ENCODE data around the gene HSPBP1. TPM values are rescaled to one million over a fixed set of nuclear protein-coding genes. Genes with fewer than 3 reads are reported as not detected.

Gene HSPBP1
- total and polyA plus RNA-seq, 2 donors (not counting 3 experiments of a cell fraction or from before 2014, with no cell fraction given) = 30.4 to 47.5 TPM

GRCh38 chr19:55257461-55258420, 22.2 kb downstream of the HSPBP1 start:
- no TSS peak for BruUV-seq (replicated peaks)
- Histone ChIP-seq H3K4me3 (replicated peaks in 1 of 3; ENCODE audit: insufficient read depth in 1 of 3, low read depth in 1 of 3, low read length in 3 of 3) (peak overlapping the region; percentile 73 to 88 (median 87)), H3K9me1 (replicated peaks; ENCODE audit: control insufficient read depth, extremely low read depth, insufficient read depth, low read length) (no peaks in the 10 kb centered on the region), H3K79me2 (ENCODE audit: control insufficient read depth, insufficient read depth, low read length) (peaks cover 57% of the 10 kb centered on the region), H3K4me2 (ENCODE audit: insufficient read depth, low read length) (peak overlapping the region; percentile 39), H3K9me3 (replicated peaks; ENCODE audit: control insufficient read depth, insufficient read depth, low read length) (no peaks in the 10 kb centered on the region), H4K20me1 (replicated peaks; ENCODE audit: control insufficient read depth, extremely low read depth, insufficient read depth, low read length) (no peaks in the 10 kb centered on the region), H3K27me3 (ENCODE audit: control insufficient read depth in 2 of 2, insufficient read depth in 2 of 2, low read length in 2 of 2) (no peaks in the 10 kb centered on the region), H3K36me3 (ENCODE audit: control insufficient read depth in 2 of 2, extremely low read depth in 1 of 2, insufficient read depth in 2 of 2, low read length in 2 of 2) (no peaks in the 10 kb centered on the region), H3K9ac (replicated peaks; ENCODE audit: extremely low read depth, insufficient read depth, low read length) (peak overlapping the region; percentile 62), H3K27ac (ENCODE audit: insufficient read depth, low read depth, low read length) (peak overlapping the region; percentile 23), H3K4me1 (ENCODE audit: control insufficient read depth, extremely low read depth, insufficient read depth, low read length) (peaks cover 51% of the 10 kb centered on the region), H2AFZ (ENCODE audit: low read depth, low read length) (no peak overlapping the region)
- CTCF ChIA-PET = interaction anchor here (1.0 kb wide), 1 partner anchor 160 kb away, joined by 3 read pairs; no protein-coding TSS in a partner anchor
- DNase-seq (ENCODE audit: low read depth, low spot score) = peak; percentile 15
- no peak for TF ChIP-seq POLR2A (IDR thresholded peaks at IDR 0.05; ENCODE audit: low read depth, low read length)
- TF ChIP-seq POLR2AphosphoS5 (IDR thresholded peaks at IDR 0.05; ENCODE audit: insufficient read depth, low read depth, low read length) = no peak
- TF ChIP-seq MAX (IDR thresholded peaks at IDR 0.05; ENCODE audit: insufficient read depth, insufficient read length) = no peak
- no peak for TF ChIP-seq JUN (IDR thresholded peaks at IDR 0.05; ENCODE audit: borderline replicate concordance, insufficient read depth, insufficient read length, low read depth)
- no peak for TF ChIP-seq EZH2 (IDR thresholded peaks at IDR 0.05; ENCODE audit: borderline replicate concordance, low read depth, low read length, severe bottlenecking)
- no peak for TF ChIP-seq MYC (IDR thresholded peaks at IDR 0.05; ENCODE audit: low read depth, low read length)
- no peak for TF ChIP-seq CTCF (IDR thresholded peaks at IDR 0.05; ENCODE audit: extremely low read depth in 1 of 2, insufficient read depth in 1 of 2, low read depth in 1 of 2, low read length in 2 of 2)
- no peak for TF ChIP-seq GATA2 (IDR thresholded peaks at IDR 0.05; ENCODE audit: insufficient read depth, insufficient read length, low read depth, low read length)
- no peak for TF ChIP-seq FOS (IDR thresholded peaks at IDR 0.05; ENCODE audit: borderline replicate concordance, insufficient read depth, low read length)
- intact Hi-C loops (cut with micrococcal nuclease) (loop anchor here (2.0 to 10.0 kb wide), 2 partner anchors 51 to 347 kb away; partner anchors contain the start of genes ZNF524 and ZNF865), dilution Hi-C loops (cut with MboI; ENCODE audit: extremely low pct_ligation_motif_present, low sequenced_read_pairs) (no loop called here)
- POLR2A ChIA-PET = interaction anchor here (0.7 to 2.3 kb wide), 2 partner anchors 150 to 340 kb away, joined by 7 to 12 read pairs; partner anchors contain the start of gene UBE2S
- FAIRE-seq = peak; percentile 55
